HepG2 (cell line): ENCODE results near the gene CADM1. TPM values are rescaled to one million over a fixed set of nuclear protein-coding genes. Genes with fewer than 3 reads are reported as not detected.
A peak's percentile ranks its signal among the peaks of the same experiment; 100 is the strongest.

ENCODE experiments used
- DMAP1 ChIP-seq: IDR thresholded peaks from 2 replicates; pipeline ENCODE4 v1.6.1; 2016
- MLX ChIP-seq: IDR thresholded peaks from 2 replicates; pipeline ENCODE4 v1.6.1; 2016
- NR2F2 ChIP-seq: IDR thresholded peaks from 2 replicates; pipeline ENCODE4 v1.6.1; 2012; ENCODE audit warnings: low read depth, inconsistent platforms, borderline replicate concordance
- YEATS4 ChIP-seq: sonication (generic); formaldehyde crosslinking; IDR thresholded peaks from 2 replicates; pipeline ENCODE4 v1.4.0; 2020; ENCODE audit warnings: missing genetic modification reagents, borderline replicate concordance
- polyA plus RNA-seq, 8 experiments: library from polyadenylated mRNA; depleted of rRNA in 3 of 8; stranded (reverse) in 7 of 8; unstranded in 1 of 8; fragments of >200 nt; fragmentation: Illumina TruSeq in 4 of 8; extraction: Trizol in 4 of 8; gene quantifications; 2 replicates each; pipeline versions ENCODE4 v1.2.1 to v1.2.3, GENCODE V29; 2011 to 2016; ENCODE audit warnings: low read depth in 4 of 8, missing spikeins in 1 of 8, mixed read lengths in 1 of 8; ENCODE audit not compliant: insufficient read depth in 1 of 8
- total RNA-seq, 5 experiments: library from RNA; depleted of rRNA; stranded (reverse); fragments of >200 nt; fragmentation: Illumina TruSeq; extraction: Trizol; gene quantifications; 2 replicates each; pipeline ENCODE4 v1.2.3, GENCODE V29; 2016; ENCODE audit warnings: low read depth in 1 of 5
- TF ChIP-seq, protein P1 (sequence below): sonication (generic); formaldehyde crosslinking; IDR thresholded peaks from 2 replicates; pipeline ENCODE4 v1.8.0; 2022; ENCODE audit warnings: mild to moderate bottlenecking, missing genetic modification reagents
- TF ChIP-seq, protein P2 (sequence below): sonication (generic); formaldehyde crosslinking; conservative IDR thresholded peaks from 2 replicates; pipeline ENCODE4 v1.4.0; 2020; ENCODE audit warnings: mild to moderate bottlenecking, missing genetic modification reagents, moderate library complexity
- TF ChIP-seq, protein P3 (sequence below): sonication (generic); formaldehyde crosslinking; IDR thresholded peaks from 2 replicates; pipeline ENCODE4 v1.4.0; 2020; ENCODE audit warnings: mild to moderate bottlenecking, missing genetic modification reagents
- TF ChIP-seq, protein P4 (sequence below): sonication (generic); formaldehyde crosslinking; IDR thresholded peaks from 2 replicates; pipeline ENCODE4 v1.5.1; 2020; ENCODE audit warnings: mild to moderate bottlenecking, missing genetic modification reagents, borderline replicate concordance

CADM1 gene
- total and polyA plus RNA-seq, 2 of the 13 experiments (the other 11 are each of a cell fraction or from before 2014, with no cell fraction given): 71.3 to 122 TPM

DNA sequence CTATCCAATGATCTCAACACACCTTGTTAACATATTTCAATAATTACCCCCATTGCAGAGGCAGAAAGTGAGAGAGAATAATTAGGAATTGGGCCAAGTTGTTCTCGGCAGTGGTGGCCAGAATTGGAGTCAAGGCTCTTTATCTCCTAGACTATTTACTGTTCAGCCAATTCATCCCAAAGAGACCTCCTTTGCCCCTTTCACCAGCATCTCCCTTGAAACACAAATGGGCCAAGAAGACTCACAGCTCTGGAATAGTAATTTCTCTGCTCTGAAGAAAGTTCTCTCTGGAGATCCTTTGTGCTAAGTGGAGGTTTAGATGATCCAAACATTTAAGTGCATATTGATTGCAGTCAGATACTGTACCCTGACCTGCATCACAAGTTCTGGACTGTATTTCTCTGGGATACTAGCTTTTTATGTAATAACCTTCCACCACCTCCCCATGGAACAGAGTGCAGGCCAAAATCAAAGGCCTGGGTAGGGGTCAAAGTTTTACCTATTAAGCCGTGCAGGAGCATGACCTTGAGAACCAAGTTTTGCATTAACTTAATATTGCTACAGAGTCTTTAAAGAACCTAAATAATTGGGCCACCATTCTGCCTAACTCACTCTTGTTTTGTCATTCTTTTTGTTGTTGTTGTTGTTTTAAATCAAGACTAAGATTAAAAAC is 19.6 kb upstream of the CADM1 start (continued):
- TF ChIP-seq, protein P1, sequence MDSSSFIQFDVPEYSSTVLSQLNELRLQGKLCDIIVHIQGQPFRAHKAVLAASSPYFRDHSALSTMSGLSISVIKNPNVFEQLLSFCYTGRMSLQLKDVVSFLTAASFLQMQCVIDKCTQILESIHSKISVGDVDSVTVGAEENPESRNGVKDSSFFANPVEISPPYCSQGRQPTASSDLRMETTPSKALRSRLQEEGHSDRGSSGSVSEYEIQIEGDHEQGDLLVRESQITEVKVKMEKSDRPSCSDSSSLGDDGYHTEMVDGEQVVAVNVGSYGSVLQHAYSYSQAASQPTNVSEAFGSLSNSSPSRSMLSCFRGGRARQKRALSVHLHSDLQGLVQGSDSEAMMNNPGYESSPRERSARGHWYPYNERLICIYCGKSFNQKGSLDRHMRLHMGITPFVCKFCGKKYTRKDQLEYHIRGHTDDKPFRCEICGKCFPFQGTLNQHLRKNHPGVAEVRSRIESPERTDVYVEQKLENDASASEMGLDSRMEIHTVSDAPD (CRISPR knock-in tag): no peak
- TF ChIP-seq NR2F2 (peak; percentile 58; the same call in 1 of the 2 replicates), MLX (CRISPR knock-in tag) (no peak), DMAP1 (CRISPR knock-in tag) (peak; percentile 41; the same call in 1 of the 2 replicates), YEATS4 (CRISPR knock-in tag) (0 out of 2 replicates have a peak, but pooled peaks have one; percentile 16)
- TF ChIP-seq, protein P2, sequence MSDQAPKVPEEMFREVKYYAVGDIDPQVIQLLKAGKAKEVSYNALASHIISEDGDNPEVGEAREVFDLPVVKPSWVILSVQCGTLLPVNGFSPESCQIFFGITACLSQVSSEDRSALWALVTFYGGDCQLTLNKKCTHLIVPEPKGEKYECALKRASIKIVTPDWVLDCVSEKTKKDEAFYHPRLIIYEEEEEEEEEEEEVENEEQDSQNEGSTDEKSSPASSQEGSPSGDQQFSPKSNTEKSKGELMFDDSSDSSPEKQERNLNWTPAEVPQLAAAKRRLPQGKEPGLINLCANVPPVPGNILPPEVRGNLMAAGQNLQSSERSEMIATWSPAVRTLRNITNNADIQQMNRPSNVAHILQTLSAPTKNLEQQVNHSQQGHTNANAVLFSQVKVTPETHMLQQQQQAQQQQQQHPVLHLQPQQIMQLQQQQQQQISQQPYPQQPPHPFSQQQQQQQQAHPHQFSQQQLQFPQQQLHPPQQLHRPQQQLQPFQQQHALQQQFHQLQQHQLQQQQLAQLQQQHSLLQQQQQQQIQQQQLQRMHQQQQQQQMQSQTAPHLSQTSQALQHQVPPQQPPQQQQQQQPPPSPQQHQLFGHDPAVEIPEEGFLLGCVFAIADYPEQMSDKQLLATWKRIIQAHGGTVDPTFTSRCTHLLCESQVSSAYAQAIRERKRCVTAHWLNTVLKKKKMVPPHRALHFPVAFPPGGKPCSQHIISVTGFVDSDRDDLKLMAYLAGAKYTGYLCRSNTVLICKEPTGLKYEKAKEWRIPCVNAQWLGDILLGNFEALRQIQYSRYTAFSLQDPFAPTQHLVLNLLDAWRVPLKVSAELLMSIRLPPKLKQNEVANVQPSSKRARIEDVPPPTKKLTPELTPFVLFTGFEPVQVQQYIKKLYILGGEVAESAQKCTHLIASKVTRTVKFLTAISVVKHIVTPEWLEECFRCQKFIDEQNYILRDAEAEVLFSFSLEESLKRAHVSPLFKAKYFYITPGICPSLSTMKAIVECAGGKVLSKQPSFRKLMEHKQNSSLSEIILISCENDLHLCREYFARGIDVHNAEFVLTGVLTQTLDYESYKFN (CRISPR knock-in tag): peak; percentile 89
- TF ChIP-seq, protein P3, sequence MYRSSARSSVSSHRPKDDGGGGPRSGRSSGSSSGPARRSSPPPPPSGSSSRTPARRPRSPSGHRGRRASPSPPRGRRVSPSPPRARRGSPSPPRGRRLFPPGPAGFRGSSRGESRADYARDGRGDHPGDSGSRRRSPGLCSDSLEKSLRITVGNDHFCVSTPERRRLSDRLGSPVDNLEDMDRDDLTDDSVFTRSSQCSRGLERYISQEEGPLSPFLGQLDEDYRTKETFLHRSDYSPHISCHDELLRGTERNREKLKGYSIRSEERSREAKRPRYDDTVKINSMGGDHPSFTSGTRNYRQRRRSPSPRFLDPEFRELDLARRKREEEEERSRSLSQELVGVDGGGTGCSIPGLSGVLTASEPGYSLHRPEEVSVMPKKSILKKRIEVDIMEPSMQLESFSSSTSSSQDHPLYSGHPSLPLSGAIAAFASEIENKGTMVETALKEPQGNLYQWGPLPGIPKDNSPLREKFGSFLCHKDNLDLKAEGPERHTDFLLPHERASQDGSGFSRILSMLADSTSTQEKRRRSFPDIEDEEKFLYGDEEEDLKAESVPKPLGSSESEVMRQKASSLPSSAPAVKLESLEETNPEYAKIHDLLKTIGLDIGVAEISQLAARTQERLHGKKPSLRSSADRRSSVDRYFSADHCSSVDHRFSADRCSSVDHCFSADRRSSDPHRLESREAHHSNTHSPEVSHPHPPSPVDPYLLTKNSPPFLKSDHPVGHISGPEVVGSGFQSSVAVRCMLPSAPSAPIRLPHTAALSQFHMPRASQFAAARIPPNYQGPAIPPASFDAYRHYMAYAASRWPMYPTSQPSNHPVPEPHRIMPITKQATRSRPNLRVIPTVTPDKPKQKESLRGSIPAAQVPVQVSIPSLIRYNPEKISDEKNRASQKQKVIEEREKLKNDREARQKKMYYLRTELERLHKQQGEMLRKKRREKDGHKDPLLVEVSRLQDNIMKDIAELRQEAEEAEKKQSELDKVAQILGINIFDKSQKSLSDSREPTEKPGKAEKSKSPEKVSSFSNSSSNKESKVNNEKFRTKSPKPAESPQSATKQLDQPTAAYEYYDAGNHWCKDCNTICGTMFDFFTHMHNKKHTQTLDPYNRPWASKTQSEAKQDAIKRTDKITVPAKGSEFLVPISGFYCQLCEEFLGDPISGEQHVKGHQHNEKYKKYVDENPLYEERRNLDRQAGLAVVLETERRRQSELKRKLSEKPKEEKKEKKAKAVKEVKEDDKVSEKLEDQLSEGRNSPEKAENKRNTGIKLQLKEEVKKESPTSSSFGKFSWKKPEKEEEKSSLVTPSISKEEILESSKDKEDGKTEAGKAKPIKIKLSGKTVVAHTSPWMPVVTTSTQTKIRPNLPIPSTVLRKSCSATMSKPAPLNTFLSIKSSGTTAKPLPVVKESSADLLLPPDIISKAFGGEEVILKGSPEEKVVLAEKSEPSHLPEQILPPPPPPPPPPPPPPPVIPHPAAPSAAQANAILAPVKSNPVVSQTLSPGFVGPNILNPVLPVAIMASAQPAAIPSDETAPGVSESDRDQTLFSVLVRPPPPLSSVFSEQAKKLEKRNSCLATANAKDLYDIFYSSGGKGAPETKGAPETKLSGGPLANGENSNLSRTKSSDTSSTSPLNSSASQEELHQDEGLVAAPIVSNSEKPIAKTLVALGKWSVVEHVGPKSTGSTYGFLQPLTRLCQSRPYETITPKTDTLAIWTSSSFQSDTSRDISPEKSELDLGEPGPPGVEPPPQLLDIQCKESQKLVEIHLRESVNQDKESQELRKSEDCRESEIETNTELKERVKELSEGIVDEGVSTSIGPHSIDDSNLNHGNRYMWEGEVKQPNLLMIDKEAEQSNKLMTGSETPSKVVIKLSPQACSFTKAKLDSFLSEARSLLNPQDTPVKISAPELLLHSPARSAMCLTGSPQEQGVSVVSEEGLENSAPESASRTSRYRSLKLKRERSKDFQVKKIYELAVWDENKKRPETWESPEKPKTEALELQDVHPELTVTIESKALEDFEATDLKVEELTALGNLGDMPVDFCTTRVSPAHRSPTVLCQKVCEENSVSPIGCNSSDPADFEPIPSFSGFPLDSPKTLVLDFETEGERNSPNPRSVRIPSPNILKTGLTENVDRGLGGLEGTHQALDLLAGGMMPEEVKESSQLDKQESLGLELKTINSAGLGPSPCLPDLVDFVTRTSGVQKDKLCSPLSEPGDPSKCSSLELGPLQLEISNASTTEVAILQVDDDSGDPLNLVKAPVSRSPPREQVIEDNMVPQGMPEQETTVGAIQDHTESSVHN: no peak
- TF ChIP-seq, protein P4, sequence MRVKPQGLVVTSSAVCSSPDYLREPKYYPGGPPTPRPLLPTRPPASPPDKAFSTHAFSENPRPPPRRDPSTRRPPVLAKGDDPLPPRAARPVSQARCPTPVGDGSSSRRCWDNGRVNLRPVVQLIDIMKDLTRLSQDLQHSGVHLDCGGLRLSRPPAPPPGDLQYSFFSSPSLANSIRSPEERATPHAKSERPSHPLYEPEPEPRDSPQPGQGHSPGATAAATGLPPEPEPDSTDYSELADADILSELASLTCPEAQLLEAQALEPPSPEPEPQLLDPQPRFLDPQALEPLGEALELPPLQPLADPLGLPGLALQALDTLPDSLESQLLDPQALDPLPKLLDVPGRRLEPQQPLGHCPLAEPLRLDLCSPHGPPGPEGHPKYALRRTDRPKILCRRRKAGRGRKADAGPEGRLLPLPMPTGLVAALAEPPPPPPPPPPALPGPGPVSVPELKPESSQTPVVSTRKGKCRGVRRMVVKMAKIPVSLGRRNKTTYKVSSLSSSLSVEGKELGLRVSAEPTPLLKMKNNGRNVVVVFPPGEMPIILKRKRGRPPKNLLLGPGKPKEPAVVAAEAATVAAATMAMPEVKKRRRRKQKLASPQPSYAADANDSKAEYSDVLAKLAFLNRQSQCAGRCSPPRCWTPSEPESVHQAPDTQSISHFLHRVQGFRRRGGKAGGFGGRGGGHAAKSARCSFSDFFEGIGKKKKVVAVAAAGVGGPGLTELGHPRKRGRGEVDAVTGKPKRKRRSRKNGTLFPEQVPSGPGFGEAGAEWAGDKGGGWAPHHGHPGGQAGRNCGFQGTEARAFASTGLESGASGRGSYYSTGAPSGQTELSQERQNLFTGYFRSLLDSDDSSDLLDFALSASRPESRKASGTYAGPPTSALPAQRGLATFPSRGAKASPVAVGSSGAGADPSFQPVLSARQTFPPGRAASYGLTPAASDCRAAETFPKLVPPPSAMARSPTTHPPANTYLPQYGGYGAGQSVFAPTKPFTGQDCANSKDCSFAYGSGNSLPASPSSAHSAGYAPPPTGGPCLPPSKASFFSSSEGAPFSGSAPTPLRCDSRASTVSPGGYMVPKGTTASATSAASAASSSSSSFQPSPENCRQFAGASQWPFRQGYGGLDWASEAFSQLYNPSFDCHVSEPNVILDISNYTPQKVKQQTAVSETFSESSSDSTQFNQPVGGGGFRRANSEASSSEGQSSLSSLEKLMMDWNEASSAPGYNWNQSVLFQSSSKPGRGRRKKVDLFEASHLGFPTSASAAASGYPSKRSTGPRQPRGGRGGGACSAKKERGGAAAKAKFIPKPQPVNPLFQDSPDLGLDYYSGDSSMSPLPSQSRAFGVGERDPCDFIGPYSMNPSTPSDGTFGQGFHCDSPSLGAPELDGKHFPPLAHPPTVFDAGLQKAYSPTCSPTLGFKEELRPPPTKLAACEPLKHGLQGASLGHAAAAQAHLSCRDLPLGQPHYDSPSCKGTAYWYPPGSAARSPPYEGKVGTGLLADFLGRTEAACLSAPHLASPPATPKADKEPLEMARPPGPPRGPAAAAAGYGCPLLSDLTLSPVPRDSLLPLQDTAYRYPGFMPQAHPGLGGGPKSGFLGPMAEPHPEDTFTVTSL (CRISPR knock-in tag): peak; percentile 51; the same call in 1 of the 2 replicates
